Measurements from ENCODE around the gene MIA.
A peak's percentile ranks its signal among the peaks of the same experiment; 100 is the strongest.
"Not testable (repeated sequence)": the region's sequence is repeated elsewhere in the genome, so short reads cannot be mapped to it uniquely, and the experiment has no call there.

The MIA gene

DNA sequence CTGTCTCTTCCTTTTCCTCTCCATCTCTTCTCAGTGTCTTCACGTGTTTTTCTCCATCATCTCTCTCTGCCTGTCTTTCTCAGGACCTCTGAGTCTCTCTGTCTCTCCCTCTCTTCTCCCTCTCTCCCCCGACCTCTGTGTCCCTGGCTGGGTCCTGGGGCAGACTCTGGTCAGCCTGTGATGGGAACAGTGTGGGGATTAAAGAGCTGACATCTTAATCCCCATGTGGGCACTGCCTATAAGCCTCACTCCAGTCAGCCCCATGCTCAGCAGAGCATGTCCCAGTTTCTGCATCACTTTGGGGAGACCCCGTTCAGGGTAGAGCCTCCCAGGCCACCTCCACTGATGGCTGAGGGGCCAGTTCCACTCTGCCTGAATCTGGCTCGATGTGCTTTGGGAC is 39.9 kb downstream of the MIA start:
- no peak for DNase-seq (ENCODE audit: extremely low read depth, low read depth)
- TF ChIP-seq, protein P1, sequence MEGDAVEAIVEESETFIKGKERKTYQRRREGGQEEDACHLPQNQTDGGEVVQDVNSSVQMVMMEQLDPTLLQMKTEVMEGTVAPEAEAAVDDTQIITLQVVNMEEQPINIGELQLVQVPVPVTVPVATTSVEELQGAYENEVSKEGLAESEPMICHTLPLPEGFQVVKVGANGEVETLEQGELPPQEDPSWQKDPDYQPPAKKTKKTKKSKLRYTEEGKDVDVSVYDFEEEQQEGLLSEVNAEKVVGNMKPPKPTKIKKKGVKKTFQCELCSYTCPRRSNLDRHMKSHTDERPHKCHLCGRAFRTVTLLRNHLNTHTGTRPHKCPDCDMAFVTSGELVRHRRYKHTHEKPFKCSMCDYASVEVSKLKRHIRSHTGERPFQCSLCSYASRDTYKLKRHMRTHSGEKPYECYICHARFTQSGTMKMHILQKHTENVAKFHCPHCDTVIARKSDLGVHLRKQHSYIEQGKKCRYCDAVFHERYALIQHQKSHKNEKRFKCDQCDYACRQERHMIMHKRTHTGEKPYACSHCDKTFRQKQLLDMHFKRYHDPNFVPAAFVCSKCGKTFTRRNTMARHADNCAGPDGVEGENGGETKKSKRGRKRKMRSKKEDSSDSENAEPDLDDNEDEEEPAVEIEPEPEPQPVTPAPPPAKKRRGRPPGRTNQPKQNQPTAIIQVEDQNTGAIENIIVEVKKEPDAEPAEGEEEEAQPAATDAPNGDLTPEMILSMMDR (IDR thresholded peaks at IDR 0.05; ENCODE audit: low read depth, low read length), result no peak

DNA sequence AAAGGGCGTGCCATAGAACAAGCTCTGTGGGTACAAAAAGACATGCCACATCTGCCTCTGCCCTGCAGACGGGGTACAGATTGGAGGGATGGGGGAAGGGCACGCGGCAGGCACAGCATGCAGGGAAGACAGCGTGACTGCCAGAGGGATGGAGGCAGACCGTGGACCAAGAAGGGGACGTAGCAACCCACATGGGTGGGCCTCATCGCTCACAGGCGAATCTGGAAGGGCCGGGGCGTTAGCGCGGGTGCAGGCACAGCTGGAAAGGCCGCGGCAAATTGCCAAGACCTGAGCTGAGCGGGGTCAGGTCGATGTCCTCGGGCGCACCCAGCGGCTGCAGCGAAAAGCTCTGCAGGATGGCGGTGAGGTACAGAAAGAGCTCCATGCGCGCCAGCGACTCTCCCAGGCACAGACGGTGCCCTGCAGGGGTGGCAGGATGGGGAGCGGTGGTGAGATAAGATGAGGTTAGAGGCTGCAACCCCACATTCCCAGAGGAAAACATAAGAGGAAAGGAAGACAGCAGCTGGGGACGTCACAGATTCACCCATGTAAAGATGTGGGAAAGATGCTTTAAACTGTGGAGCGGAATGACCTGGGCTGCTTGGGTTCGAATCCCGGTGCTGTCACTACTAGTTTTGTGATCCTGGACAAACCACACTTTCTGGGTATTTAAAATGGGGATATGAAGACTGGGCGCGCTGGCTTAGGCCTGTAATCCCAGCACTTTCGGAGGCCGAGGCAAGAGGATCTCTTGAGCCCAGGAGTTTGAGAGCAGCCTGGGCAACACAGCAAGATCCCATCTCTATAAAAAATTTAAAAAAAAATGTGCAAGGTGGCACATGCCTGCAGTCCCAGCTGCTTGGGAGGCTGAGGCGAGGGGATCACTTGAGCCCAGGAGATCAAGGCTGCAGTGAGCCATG is 43.4 kb downstream of the MIA start:
- not testable (repeated sequence) for DNase-seq (ENCODE audit: extremely low read depth, low read depth)

DNA sequence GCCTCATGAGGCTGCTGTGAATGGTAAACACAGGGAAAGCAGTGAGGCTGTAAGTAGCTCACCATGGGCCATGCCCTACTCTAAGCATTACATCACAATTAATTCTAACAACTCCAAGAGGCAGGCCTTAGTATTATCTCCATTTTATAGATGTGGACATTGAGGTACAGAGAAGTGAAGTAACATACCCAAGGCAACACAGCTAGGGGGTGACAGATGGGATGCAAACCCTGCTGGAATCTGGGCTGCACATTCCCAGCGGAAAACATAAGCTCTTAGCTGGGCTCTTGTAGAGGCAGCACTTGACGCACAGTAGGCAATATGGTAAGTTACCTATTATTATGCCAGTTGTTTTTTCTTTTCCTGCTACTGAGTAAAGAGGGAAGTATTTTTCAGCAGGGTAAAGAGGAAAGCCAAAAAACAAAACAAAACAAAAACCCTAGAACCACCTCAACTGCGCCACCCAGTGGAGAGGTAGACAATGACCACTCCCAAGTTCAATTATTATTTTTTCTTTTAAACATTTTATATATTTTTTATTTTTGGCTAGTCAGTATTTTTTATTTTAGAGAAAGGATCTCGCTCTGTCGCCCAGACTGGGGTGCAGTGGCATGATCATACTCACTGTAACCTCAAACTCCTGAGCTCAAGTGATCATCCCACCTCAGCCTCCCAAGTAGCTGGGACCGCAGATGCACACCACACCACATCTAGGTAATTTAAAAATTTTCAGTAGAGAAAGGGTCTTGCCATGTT is 44.3 kb downstream of the MIA start:
- not testable (repeated sequence) for DNase-seq (ENCODE audit: extremely low read depth, low read depth)

More for the DNA sequence above, 43.4 kb downstream of the MIA start:
- TF ChIP-seq, protein P1 (IDR thresholded peaks at IDR 0.05; ENCODE audit: low read depth, low read length), result peak; percentile 22

DNA sequence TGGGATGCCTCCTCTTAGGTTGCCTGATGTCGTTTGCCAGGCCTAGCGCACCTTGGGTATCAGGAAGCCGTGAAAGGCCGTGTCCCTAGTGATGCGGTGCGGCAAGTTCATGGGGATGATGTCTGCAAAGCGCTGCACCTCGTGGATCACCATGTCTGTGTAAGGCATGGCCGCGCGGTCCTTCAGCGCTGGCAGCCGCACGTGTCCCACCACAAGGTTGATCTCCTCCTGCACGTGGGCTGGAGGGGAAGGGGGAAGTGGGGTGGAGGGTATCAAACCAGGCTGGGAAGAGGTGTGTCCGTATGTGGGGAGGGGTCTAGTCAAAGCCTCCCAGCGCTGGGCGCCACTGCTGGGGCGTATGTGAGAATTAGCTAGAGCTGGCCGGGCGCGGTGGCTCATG is 46.8 kb downstream of the MIA start:
- TF ChIP-seq, protein P1 (IDR thresholded peaks at IDR 0.05; ENCODE audit: low read depth, low read length), result no peak
- no peak for DNase-seq (ENCODE audit: extremely low read depth, low read depth)

More for the DNA sequence above, 44.3 kb downstream of the MIA start:
- TF ChIP-seq, protein P1 (IDR thresholded peaks at IDR 0.05; ENCODE audit: low read depth, low read length), result peak; percentile 66

DNA sequence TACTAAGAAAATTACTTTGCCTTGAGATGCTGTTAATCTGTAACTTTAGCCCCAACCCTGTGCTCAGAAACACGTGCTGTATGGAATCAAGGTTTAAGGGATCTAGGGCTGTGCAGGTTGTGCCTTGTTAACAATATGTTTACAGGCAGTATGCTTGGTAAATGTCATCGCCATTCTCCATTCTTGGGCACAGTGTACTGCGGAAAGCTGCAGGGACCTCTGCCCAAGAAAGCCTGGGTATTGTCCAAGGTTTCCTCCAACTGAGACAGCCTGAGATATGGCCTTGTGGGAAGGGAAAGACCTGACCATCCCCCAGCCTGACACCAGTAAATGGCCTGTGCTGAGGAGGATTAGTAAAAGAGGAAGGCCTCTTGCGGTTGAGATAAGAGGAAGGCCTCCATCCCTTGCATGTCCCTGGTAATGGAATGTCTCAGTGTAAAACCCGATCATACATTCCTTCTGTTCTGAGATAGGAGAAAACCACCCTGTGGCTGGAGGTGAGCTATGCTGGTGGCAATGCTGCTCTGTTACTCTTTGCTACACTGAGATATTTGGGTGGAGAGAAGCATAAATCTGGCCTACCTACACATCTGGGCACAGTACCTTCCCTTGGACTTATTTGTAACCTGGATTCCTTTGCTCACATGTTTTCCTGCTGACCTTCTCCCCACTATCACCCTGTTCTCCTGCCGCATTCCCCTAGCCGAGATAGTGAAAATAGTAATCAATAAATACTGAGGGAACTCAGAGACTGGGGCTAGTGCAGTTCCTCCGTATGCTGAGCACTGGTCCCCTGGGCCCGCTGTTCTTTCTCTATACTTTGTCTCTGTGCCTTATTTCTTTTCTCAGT is 47.6 kb downstream of the MIA start:
- not testable (repeated sequence) for DNase-seq (ENCODE audit: extremely low read depth, low read depth)

DNA sequence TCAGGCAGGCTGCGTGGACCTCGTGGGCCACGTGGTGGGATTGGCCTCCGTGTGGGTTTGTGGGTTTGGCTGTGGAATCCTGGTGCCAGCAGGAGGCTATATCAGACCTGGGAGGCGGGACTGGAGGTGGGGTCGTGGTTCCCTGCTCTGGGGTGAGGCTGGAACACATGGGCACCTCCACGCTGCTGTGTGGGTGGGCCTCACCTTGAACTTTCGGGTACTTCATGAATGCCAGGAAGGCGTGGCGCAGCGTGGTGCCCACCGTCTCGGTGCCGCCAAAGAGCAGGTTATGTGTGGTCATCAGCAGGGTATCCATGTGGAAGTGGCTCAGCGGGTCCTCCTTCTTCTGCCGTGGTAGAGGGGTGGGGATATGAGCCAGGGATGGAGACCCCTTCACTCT is 49.6 kb downstream of the MIA start:
- not testable (repeated sequence) for DNase-seq (ENCODE audit: extremely low read depth, low read depth)

DNA sequence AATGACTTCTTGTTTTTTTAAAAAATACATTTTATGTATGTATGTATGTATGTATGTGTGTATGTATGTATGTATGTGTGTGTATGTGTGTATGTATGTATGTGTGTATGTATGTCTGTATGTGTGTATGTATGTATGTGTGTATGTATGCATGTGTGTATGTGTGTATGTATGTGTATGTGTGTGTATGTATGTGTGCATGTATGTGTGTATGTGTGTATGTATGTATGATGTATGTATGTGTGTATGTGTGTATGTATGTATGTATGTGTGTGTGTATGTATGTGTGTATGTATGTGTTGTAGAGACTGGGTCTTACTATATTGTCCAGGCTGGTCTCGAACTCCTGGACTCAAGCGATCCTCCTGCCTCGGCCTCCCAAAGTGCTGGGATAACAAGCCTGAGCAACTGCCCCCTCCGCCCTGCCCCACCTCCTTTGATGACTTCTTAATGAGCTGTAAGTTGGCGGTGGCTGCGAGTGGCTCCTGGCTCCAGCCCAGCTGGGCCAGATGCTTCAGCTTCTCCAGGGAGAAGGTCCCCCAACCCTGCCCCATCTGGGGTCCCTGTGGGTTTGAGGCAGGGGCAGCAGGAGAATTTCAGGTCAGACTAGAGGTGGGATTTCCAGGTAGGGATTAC is 50.3 kb downstream of the MIA start:
- DNase-seq (ENCODE audit: extremely low read depth, low read depth), result not testable (repeated sequence)

DNA sequence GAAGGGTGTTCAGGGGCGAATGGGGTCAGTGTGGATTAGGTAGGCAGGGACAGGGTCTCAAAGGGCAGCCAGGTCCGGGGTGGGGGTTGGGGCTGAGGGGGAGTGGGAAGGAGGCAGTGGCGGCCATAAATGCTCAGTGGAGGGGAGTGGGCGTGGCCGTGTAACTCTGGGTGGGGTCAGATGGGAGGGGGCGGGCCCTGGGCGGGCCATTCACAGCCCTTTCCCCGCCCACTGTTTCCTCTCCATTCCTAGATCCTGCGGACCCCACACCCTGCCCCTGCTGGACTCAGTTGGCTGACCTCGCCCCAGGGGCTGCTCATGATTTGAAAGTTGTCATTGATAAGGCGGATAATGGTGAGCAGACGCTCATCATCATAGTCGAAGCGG is 51.0 kb downstream of the MIA start:
- DNase-seq (ENCODE audit: extremely low read depth, low read depth), result not testable (repeated sequence)

DNA sequence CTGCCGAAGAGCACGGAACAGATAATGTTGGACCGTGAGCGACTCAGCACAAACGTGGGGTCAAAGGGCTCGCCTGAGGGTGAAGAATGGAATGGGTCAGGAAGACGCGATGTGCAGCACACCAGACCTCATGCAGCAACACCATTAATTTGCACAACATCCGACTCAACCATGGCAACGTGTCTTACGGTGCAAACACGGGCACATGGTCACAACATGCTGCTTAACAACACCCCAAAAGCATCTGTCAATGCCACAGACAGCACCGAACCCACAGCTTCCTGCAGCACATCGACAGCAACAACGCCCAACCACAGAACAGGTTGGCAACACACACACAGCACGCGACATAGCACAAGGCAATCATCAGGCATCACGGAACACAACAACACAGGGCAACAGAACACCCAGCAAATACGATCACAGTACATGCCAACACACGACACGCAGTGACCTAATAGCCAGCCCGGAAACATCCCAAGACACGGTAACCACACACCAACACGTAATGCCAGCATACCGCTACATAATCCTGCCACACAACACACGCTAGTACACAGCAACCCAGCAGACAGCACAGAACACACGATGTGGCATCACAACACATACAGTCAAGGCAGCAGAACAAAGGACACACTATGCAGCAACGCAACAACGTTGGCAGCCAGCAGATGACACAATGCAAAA is 51.5 kb downstream of the MIA start:
- DNase-seq (ENCODE audit: extremely low read depth, low read depth), result not testable (repeated sequence)

All from AG09319 (cell line).